ENCODE results near the gene DTNBP1.

Gene DTNBP1

GRCh38 chr6:15620611-15621010 is 42.2 kb downstream of the DTNBP1 start:
- DNase-seq (ENCODE audit: low read depth), result no peak
- no peak overlapping the region for H3K4me3 ChIP-seq (ENCODE audit: low read length)
- TF ChIP-seq CTCF (conservative IDR thresholded peaks at IDR 0.05; ENCODE audit: low read depth, low read length), result no peak

GRCh38 chr6:15619330-15619729 is 43.5 kb downstream of the DTNBP1 start:
- no peak for DNase-seq (ENCODE audit: low read depth)
- H3K4me3 ChIP-seq (ENCODE audit: low read length), result no peak overlapping the region
- no peak for TF ChIP-seq CTCF (conservative IDR thresholded peaks at IDR 0.05; ENCODE audit: low read depth, low read length)

- H3K4me3 ChIP-seq (ENCODE audit: low read length), result no peak overlapping the region
- no peak for DNase-seq (ENCODE audit: low read depth)
- TF ChIP-seq CTCF (conservative IDR thresholded peaks at IDR 0.05; ENCODE audit: low read depth, low read length), result no peak
These were observed 44.1 kb downstream of the DTNBP1 start for GRCh38 chr6:15618685-15619084.

GRCh38 chr6:15616261-15616660 is 46.6 kb downstream of the DTNBP1 start:
- no peak overlapping the region for H3K4me3 ChIP-seq (ENCODE audit: low read length)
- DNase-seq (ENCODE audit: low read depth), result no peak
- TF ChIP-seq CTCF (conservative IDR thresholded peaks at IDR 0.05; ENCODE audit: low read depth, low read length), result no peak

GRCh38 chr6:15615802-15616201 is 47.0 kb downstream of the DTNBP1 start:
- DNase-seq (ENCODE audit: low read depth), result no peak
- no peak overlapping the region for H3K4me3 ChIP-seq (ENCODE audit: low read length)
- no peak for TF ChIP-seq CTCF (conservative IDR thresholded peaks at IDR 0.05; ENCODE audit: low read depth, low read length)

- no peak for DNase-seq (ENCODE audit: low read depth)
- H3K4me3 ChIP-seq (ENCODE audit: low read length), result no peak overlapping the region
- TF ChIP-seq CTCF (conservative IDR thresholded peaks at IDR 0.05; ENCODE audit: low read depth, low read length), result no peak
These were observed 48.6 kb downstream of the DTNBP1 start for GRCh38 chr6:15614277-15614676.

GRCh38 chr6:15608396-15608795 is 54.4 kb downstream of the DTNBP1 start:
- DNase-seq (ENCODE audit: low read depth), result no peak

More at GRCh38 chr6:15608396-15608795, 54.4 kb downstream of the DTNBP1 start:
- H3K4me3 ChIP-seq (ENCODE audit: low read length), result no peak overlapping the region
- no peak for TF ChIP-seq CTCF (conservative IDR thresholded peaks at IDR 0.05; ENCODE audit: low read depth, low read length)

All from retinal pigment epithelial cell (primary cell).